Left lung (tissue), 14 donors: ENCODE results near the gene GRAP. TPM values are rescaled to one million over a fixed set of nuclear protein-coding genes. Genes with fewer than 3 reads are reported as not detected.
"Not testable (repeated sequence)": the region's sequence is repeated elsewhere in the genome, so short reads cannot be mapped to it uniquely, and the experiment has no call there.

Experiments
- ATAC-seq: fragments of 200-7000 bp; cut with Tn5 transposase; one replicate; pipeline ENCODE4 v1.9.1; 2020; ENCODE audit warnings: moderate library complexity
- DNase-seq, 4 donors: peaks; one replicate each; pipeline ENCODE4 v3.0.0-alpha.2; 2013 to 2020
- H3K27ac ChIP-seq, 2 donors: fragments of 200-600 bp; sonication (generic) in 1 of 2; one replicate each; pipeline versions ENCODE4 v1.5.0 to v1.8.0; 2020 to 2021
- H3K27me3 ChIP-seq, 2 donors: fragments of 200-600 bp; sonication (generic) in 1 of 2; one replicate each; pipeline versions ENCODE4 v1.5.0 to v1.8.0; 2020 to 2021
- H3K36me3 ChIP-seq, 2 donors: fragments of 200-600 bp; sonication (generic) in 1 of 2; one replicate each; pipeline versions ENCODE4 v1.5.0 to v1.8.0; 2020 to 2021
- H3K4me1 ChIP-seq, 2 donors: fragments of 200-600 bp; one replicate each; pipeline ENCODE4 v1.8.0; 2021
- H3K4me3 ChIP-seq, 2 donors: fragments of 200-600 bp; sonication (generic) in 1 of 2; one replicate each; pipeline versions ENCODE4 v1.5.0 to v1.8.0; 2020 to 2021; ENCODE audit warnings: mild to moderate bottlenecking in 1 of 2
- H3K9me3 ChIP-seq, 2 donors: fragments of 200-600 bp; sonication (generic) in 1 of 2; one replicate each; pipeline versions ENCODE4 v1.5.0 to v1.8.0; 2020 to 2021
- intact Hi-C, 2 donors: fragments of 100-400 bp; cut with DNase I; formaldehyde crosslinking; loops; one replicate each; pipeline versions ENCODE4 v1.11.2 to v1.14.2; 2022
- long read RNA-seq, 12 donors: library from polyadenylated mRNA in 2 of 12; unstranded in 2 of 12; transcript quantifications; one replicate each; pipeline ENCODE4 v2.0.0 and lab custom pipeline, GENCODE V29; 2019 to 2026
- polyA plus RNA-seq, 6 donors: library from polyadenylated mRNA; unstranded; fragments of 120-200 nt; gene quantifications; one replicate each; pipeline ENCODE4 v1.2.1, GENCODE V29; 2013; ENCODE audit not compliant: insufficient read length in 6 of 6
- total RNA-seq, 2 donors: library from RNA; stranded (reverse); fragmentation: NEBNext Ultra II Directional; extraction: Animal tissue kit (Norgen Biotek cat#: 25700); gene quantifications; one replicate each; pipeline ENCODE4 v1.2.1, GENCODE V29; 2021
- donor health status: DM: no; HTN: yes; CAD: no.
- donor health status: DM: no; HTN: no; CAD: no.

Gene GRAP
- total RNA-seq: 10 to 100 TPM in 1 of 2 donors, 1 to 10 TPM in 1; 5.4 to 10.6 TPM
- polyA plus RNA-seq: 10 to 100 TPM; 11.9 to 15.7 (median 14.3) TPM
- long read RNA-seq, donor 1, transcript GRAP-201 (5 exons, 2,651 nt): major isoform, 16 of 17 reads
- long read RNA-seq, donor 1, partial matches to known transcripts: 0 of 17 reads
- long read RNA-seq, donor 1, other reads (novel, unspliced or antisense): 0 of 17 reads
- long read RNA-seq, donor 2, transcript GRAP-201 (5 exons, 2,651 nt): major isoform, 9 of 10 reads
- long read RNA-seq, donor 2, partial matches to known transcripts: 0 of 10 reads
- long read RNA-seq, donor 2, other reads (novel, unspliced or antisense): 0 of 10 reads
- long read RNA-seq, donor 3, partial matches to known transcripts: 0 of 4 reads
- long read RNA-seq, donor 3, other reads (novel, unspliced or antisense): 0 of 4 reads
- long read RNA-seq, donor 4, partial matches to known transcripts: 0 of 3 reads
- long read RNA-seq, donor 4, other reads (novel, unspliced or antisense): 0 of 3 reads
- long read RNA-seq, donor 5, transcript GRAP-201 (5 exons, 2,651 nt): major isoform, 7 of 9 reads
- long read RNA-seq, donor 5, partial matches to known transcripts: 0 of 9 reads
- long read RNA-seq, donor 5, other reads (novel, unspliced or antisense): 0 of 9 reads
- long read RNA-seq, donor 6, transcript GRAP-201 (5 exons, 2,651 nt): major isoform, 12 of 13 reads
- long read RNA-seq, donor 6, partial matches to known transcripts: 0 of 13 reads
- long read RNA-seq, donor 6, other reads (novel, unspliced or antisense): 0 of 13 reads
- long read RNA-seq, donor 7, transcript GRAP-201 (5 exons, 2,651 nt): major isoform, 6 of 6 reads
- long read RNA-seq, donor 7, partial matches to known transcripts: 0 of 6 reads
- long read RNA-seq, donor 7, other reads (novel, unspliced or antisense): 0 of 6 reads
- long read RNA-seq, donor 8, transcript GRAP-201 (5 exons, 2,651 nt): major isoform, 9 of 10 reads
- long read RNA-seq, donor 8, partial matches to known transcripts: 0 of 10 reads
- long read RNA-seq, donor 8, other reads (novel, unspliced or antisense): 0 of 10 reads
- long read RNA-seq, donor 9: 0 reads
- long read RNA-seq, donor 10, partial matches to known transcripts: 0 of 1 reads
- long read RNA-seq, donor 10, other reads (novel, unspliced or antisense): 0 of 1 reads
- long read RNA-seq, donor 11: 0 reads
- long read RNA-seq, donor 12, transcript GRAP-201 (5 exons, 2,651 nt): major isoform, 7 of 7 reads
- long read RNA-seq, donor 12, partial matches to known transcripts: 0 of 7 reads
- long read RNA-seq, donor 12, other reads (novel, unspliced or antisense): 0 of 7 reads

- H3K27ac ChIP-seq, H3K36me3 ChIP-seq, DNase-seq, intact Hi-C loops, H3K4me3 ChIP-seq, H3K27me3 ChIP-seq, H3K9me3 ChIP-seq, H3K4me1 ChIP-seq: not testable (repeated sequence)
- ATAC-seq: peak; percentile 34
These were observed at the start of gene GRAP for GRCh38 chr17:19046782-19047375. GRAP (minus strand) TSS chr17:19046957; CDS start chr17:19046926, 31 bp downstream.

- ATAC-seq, H3K27ac ChIP-seq, DNase-seq, intact Hi-C loops, H3K4me3 ChIP-seq, H3K9me3 ChIP-seq, H3K4me1 ChIP-seq, H3K36me3 ChIP-seq, H3K27me3 ChIP-seq: not testable (repeated sequence)
These were observed 47.1 kb upstream of the GRAP start for GRCh38 chr17:19093684-19094438.

GRCh38 chr17:19092737-19093683, 46.3 kb upstream of the GRAP start:
- H3K9me3 ChIP-seq, intact Hi-C loops, H3K27ac ChIP-seq, H3K27me3 ChIP-seq, H3K36me3 ChIP-seq, H3K4me3 ChIP-seq, H3K4me1 ChIP-seq: not testable (repeated sequence)
- ATAC-seq: peak; percentile 28
- DNase-seq: peak in 1 of 4 donors; percentile 27

- DNase-seq, H3K36me3 ChIP-seq, ATAC-seq, H3K9me3 ChIP-seq, H3K4me3 ChIP-seq, H3K27ac ChIP-seq, H3K4me1 ChIP-seq, intact Hi-C loops, H3K27me3 ChIP-seq: not testable (repeated sequence)
These were observed 43.5 kb upstream of the GRAP start for GRCh38 chr17:19090058-19090772.

- peak; percentile 93 for ATAC-seq
- H3K27me3 ChIP-seq, H3K9me3 ChIP-seq, H3K36me3 ChIP-seq, intact Hi-C loops, H3K27ac ChIP-seq, H3K4me1 ChIP-seq, H3K4me3 ChIP-seq: not testable (repeated sequence)
- peak in 1 of 4 donors; percentile 26 for DNase-seq
These were observed 42.3 kb upstream of the GRAP start for GRCh38 chr17:19088804-19089685.

GRCh38 chr17:19077386-19077785, 30.6 kb upstream of the GRAP start:
- H3K4me1 ChIP-seq, H3K9me3 ChIP-seq, H3K27ac ChIP-seq, DNase-seq, intact Hi-C loops, H3K27me3 ChIP-seq, H3K36me3 ChIP-seq, H3K4me3 ChIP-seq: not testable (repeated sequence)
- ATAC-seq: peak; percentile 17

GRCh38 chr17:19076398-19077192, 29.8 kb upstream of the GRAP start:
- H3K36me3 ChIP-seq, H3K4me3 ChIP-seq, H3K27me3 ChIP-seq, H3K9me3 ChIP-seq, H3K27ac ChIP-seq, intact Hi-C loops, H3K4me1 ChIP-seq: not testable (repeated sequence)
- ATAC-seq (peak; percentile 99), DNase-seq (peak in 2 of 4 donors; percentile 42 to 78)

GRCh38 chr17:19070318-19071168, 23.8 kb upstream of the GRAP start:
- intact Hi-C loops: not testable (repeated sequence)

More at GRCh38 chr17:19070318-19071168, 23.8 kb upstream of the GRAP start:
- H3K27me3 ChIP-seq, H3K27ac ChIP-seq, H3K4me1 ChIP-seq, H3K4me3 ChIP-seq, H3K36me3 ChIP-seq, H3K9me3 ChIP-seq, DNase-seq: not testable (repeated sequence)
- ATAC-seq: peak; percentile 99
